ENCODE measurements around the gene EHBP1.

DNA sequence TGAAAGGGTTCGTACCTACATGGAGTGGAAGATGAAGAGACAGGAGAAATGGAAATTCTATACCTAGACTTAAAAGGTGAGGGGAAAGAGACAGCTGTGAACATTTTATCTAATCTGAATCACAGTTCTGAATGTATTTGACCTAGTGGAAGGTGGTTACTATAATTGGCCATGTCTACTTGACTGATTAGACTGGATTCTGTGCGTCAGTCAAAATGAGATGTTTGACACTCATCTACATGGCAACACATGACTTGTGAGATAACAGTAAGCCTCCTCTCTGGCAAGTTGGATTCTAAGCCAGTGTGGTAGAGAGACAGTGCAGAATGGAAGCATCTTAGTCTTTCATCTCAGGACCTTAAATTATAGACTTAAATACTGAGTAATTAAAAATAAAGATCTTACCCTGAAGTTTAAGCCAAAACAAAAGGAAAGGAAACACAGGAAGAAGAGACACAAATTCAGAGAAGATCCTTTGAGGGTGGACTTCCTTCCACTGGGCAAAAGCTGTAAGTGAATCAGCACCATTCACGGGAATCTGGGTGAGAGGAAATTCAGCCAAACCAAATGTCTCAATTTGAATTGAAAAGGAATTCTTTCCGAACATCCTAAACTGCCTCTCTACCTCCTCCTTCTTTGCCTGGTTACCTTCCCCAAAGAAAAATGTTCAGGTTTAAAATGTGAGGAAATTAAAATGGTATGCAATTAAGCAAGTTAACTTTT, 121.6 kb downstream of the EHBP1 start:
- TF ChIP-seq EZH2 (IDR thresholded peaks at IDR 0.05; ENCODE audit: borderline replicate concordance, low read depth, low read length, poor library complexity, severe bottlenecking): no peak
- TF ChIP-seq, protein P1, sequence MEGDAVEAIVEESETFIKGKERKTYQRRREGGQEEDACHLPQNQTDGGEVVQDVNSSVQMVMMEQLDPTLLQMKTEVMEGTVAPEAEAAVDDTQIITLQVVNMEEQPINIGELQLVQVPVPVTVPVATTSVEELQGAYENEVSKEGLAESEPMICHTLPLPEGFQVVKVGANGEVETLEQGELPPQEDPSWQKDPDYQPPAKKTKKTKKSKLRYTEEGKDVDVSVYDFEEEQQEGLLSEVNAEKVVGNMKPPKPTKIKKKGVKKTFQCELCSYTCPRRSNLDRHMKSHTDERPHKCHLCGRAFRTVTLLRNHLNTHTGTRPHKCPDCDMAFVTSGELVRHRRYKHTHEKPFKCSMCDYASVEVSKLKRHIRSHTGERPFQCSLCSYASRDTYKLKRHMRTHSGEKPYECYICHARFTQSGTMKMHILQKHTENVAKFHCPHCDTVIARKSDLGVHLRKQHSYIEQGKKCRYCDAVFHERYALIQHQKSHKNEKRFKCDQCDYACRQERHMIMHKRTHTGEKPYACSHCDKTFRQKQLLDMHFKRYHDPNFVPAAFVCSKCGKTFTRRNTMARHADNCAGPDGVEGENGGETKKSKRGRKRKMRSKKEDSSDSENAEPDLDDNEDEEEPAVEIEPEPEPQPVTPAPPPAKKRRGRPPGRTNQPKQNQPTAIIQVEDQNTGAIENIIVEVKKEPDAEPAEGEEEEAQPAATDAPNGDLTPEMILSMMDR (conservative IDR thresholded peaks at IDR 0.05; ENCODE audit: low read depth, low read length): no peak
